ENCODE data around the gene KARS1.

KARS1 gene

GRCh38 chr16:75647492-75648264 lies at the start of gene KARS1, which contains the start of gene TERF2IP:
Gene KARS1 (minus strand): TSS chr16:75647665. CDS start chr16:75647639, 26 bp downstream.
Gene TERF2IP (plus strand): TSS chr16:75647773. CDS start chr16:75647883, 110 bp downstream.
- DNase-seq: peak; percentile 95

DNA sequence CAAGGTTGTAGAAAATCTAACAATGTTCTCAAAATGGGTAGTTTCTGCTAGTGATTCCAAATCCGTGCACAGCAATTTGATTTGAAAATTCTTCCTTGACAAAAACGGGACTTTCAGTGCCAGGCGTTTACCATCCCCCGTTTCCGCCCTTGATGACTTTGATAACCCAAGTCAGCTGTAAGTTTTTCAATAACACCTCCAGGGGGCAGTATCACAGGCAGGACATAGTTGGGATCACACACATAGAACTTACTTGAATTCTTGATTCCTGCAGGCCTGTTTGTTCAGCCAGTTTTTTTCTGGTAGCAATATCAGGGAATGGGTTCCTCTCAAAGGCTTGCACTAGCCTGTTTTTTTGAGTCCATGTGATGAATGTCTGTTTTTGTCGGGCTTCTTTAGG lies 48.2 kb upstream of the KARS1 start:
- DNase-seq: no peak

- no peak for DNase-seq
Observed at GRCh38 chr16:75687361-75687760, 39.9 kb upstream of the KARS1 start.

- no peak for DNase-seq
Observed at GRCh38 chr16:75682308-75682707, 34.8 kb upstream of the KARS1 start.

- DNase-seq: no peak
Observed at GRCh38 chr16:75679366-75679765, 31.9 kb upstream of the KARS1 start.

DNA sequence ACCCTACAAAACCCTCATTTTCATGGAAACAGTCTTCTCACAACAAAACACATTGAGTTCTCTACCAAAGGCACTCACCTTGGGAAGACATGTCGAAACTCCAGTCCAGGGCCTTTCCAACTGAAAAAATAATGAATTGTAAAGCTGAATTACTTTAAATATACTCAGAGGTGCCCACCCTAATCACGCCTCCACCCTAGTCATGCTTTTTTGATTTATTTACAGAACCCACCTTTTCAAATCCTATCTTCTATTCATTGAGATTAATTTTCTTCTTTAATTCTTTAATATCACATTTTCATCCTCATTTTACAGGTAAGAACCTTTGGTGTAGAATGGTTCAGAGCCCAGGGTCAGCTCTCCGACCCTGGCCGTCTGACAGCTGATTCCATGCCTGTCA lies 29.4 kb upstream of the KARS1 start, which contains the start of gene CPHXL2:
Gene CPHXL2 (minus strand): TSS at position 101 of the 400 bp plus-strand sequence. CDS start 10 bp downstream, at position 91.
- DNase-seq: no peak

DNA sequence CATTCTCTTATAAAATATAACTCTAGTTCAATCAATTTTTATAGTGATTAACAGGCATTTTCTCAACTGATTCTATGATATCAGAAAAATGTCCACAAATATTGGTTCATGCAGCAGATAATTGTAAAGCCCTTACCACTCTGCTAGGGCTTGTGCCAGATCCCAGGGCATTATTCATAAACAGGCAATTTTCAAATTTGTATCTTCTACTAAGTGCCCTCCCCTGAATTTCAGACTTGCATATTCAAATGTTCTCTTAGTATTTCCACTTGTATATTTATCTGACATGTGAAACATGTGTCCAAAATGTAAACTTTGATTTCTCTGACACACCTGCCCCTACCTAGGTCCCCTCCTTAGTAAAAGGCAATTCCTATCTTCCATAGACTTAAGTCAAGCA lies 20.0 kb upstream of the KARS1 start:
- no peak for DNase-seq

DNA sequence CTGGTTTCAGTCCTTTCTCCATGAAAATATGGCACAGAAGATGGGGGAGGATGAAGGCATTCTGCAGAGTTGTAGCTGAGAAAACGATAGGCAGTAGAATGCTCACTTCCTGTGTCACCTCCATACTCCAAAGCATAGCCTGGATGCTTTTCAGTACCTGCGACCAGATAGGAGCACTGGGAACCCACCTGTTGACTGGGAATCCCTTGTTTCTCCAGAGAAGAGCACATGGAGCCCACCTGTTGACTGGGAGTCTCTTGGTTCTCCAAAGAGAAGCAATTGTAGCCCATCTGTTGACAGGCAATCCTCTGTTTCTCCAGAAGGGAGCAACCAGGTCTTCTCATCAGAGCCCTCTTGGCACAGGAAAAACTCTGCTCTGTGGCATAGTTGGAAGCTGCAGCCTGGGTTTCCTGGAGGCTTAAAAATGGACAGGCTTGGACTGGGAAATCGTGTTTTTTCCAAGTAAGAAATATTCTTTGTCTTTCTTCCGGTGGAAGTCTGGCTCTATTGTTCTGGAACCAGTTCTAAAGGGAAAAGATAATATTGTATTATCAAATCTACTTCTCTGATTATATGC lies 13.3 kb upstream of the KARS1 start:
- no peak for DNase-seq

DNA sequence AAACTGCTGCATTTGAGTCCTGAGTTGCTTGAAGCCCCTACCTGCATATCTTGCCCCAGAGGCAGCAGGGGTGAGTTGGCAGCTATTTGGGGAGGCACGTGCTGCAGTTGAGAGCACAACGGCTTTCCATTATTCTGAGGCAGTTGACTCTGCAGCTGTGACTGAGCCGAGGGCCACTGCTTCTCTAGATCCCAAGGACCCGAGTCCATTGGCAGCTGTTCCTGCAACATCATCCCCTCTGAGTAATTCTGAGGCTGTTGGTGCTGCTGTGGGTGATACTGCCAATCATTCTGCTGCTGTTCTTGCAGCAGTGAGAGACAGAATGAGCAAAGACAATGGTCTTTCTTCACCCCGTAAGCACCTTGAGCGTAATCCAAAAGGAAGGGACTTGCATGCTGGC lies 12.9 kb upstream of the KARS1 start:
- DNase-seq: no peak

GRCh38 chr16:75658175-75658574 lies 10.7 kb upstream of the KARS1 start:
- no peak for DNase-seq

- no peak for DNase-seq
Observed at GRCh38 chr16:75653922-75654321, 6.5 kb upstream of the KARS1 start.

DNA sequence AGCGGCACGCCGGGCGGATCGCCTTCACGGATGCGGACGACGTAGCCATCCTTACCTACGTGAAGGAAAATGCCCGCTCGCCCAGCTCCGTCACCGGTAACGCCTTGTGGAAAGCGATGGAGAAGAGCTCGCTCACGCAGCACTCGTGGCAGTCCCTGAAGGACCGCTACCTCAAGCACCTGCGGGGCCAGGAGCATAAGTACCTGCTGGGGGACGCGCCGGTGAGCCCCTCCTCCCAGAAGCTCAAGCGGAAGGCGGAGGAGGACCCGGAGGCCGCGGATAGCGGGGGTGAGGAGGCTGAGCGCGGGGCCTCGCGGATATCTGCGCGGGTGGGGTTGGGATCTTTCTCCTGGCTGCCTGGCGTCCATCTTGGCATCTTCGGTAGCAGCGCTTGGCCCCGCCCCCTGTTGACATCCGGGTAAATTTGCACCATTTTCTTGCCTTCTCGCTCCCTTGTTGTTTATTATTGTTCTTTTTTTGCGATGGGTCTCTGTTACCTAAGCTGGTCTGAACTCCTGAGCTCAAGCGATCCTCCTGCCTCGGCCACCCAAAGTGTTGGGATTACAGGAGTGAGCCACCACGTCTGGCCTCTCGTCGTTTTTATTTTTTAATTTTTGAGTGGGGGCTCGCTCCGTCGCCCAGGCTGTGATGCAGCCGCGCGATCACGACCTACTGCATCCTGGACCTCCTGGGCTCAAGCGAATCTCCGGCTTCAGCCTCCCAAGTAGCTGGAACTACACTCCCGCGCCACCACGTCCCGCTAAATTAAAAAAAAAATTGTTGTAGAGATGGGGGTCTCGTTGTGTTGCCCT lies 1.0 kb upstream of the KARS1 start:
- peak; percentile 88 for DNase-seq

GRCh38 chr16:75647112-75647491 lies 363 bp downstream of the KARS1 start:
- no peak for DNase-seq

DNA sequence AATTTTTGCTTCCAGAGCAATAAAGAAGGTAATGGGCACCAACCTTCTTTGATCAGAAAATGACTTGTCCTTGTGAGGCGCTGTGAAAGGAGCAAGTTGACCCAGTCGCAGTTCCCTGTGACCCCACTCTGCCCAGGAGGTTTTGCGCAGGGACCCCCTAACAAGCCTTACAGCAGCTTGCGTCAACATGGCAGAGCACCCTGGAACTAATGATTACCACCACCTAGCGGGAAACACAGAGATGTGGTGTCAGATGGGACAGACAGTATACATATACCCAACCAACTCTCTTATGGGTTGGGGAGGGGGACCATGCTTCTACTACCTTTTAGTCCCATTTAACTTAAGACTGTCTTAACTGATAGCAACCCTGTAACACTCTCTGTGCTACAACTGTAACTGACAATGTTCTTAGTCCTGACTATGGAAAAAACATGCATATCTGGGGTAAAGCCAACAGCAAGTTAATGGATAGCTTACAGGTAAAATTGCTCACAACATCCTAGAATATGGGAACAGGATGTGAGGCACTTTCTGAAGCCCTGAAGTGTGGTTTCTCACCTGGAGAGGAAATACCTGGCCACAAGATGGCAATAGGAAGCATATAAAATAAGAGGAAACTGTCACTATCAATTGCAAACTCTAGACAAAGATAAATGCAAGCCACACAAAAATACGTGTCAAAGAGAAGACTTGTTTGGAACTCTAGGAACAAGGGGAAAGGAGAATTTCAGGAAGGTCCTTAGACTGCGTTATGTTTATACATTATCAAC lies 3.0 kb downstream of the KARS1 start:
- DNase-seq: no peak

DNA sequence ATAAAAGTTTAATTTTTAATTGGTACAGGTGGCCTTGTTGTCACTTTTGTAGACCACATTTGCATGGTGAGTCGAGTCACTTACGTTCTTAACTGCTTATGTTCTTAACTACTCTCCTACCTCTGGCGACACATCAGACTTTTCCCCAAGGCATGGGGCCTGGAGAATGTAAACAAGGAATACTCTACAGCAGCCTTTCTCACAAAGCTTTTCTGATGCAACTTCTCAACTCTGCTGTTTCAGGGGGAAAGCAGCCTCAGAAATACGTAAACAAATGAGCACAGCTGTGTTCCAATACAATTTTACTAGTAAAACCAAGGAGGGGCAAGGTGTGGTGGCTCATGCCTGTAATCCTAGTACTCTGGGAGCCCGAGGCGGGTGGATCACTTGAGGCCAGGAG lies 6.9 kb downstream of the KARS1 start:
- no peak for DNase-seq

GRCh38 chr16:75635036-75635435 lies 12.4 kb downstream of the KARS1 start:
- DNase-seq: no peak

GRCh38 chr16:75632857-75633256 lies 14.6 kb downstream of the KARS1 start:
- DNase-seq: no peak

DNA sequence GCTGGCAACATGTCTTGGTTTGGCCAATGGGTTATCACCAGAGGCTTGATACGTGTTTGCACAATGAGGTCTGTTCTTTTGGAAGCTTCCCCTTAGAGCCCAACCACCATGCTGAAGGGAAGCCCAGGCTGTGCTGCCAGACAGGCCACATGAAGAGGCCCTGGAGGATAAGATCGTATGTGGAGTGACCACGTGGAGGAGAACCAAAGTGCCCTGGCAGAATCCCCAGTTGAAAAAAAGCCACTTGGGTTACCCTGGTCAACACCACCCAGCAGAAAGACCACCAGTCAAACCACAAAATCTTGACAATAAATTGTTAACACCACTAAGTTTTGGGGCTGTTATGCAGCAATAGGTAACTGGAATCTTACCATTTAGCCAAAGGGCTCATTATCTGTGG lies 17.4 kb downstream of the KARS1 start:
- DNase-seq: no peak

GRCh38 chr16:75629132-75629531 lies 18.3 kb downstream of the KARS1 start:
- no peak for DNase-seq

DNA sequence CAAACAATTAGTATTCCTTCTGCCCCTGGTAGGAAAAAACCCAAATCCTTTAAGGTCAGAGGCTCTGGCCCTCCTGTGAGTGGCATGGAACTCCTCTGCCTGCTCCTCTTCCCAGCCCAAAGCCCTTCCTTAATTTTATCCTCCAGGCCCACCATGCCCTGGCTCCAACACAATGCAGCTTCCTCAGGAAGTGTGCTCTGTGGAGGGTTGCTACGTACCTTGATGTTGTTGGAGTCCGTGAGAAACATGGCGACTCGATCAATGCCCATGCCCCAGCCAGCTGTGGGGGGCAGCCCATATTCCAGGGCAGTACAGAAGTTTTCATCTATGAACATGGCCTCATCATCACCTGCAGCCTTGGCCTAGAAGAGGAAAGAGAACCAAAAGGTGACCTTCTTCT lies 19.1 kb downstream of the KARS1 start:
- no peak for DNase-seq

DNA sequence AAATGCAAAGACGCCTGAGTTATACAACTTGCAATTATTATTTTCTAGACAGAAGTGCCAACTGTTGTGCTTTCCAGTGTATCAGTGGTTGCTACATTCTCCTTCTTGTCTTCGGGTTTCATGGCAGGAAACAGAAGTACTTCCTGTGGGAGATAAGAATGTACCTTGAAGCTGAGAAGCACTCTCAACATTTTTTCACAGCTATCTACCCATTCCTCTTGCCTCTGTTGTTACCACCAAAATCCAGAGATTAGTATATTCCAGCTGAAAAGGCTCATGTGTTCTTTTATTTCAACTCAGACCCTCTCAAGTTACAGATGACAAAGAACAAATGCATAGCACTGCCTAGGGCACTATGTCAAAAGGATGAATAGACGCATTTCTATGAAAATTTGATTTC lies 19.6 kb downstream of the KARS1 start:
- no peak for DNase-seq

DNA sequence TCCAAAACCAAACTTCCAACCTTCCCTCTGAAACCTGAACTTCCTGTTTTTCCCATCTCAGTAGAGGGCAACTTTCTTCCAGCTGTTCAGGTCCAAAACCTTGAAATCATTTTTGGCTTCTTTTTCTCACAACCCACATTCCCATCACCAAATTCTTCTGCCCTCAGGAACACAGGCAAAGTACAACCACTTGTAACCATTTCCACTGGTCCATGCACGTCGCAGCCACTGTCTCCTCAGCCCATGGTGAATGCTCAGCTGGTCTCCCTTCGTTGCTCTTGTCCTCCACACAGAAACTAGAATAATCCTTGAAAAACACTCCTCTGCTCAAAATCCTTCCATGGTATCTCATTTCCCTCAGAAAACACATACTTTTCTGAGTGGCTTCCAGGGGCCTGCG lies 20.7 kb downstream of the KARS1 start:
- DNase-seq: no peak

- DNase-seq: no peak
Observed at GRCh38 chr16:75624921-75625334, 22.5 kb downstream of the KARS1 start.

Measured in stimulated activated CD4-positive, alpha-beta T cell treated with anti-CD3 and anti-CD28 coated beads, Interleukin-4, amount 100 ng/mL, for 24 hours (primary cell).